Endodermal cell (in vitro differentiated cells): ENCODE results near the gene MTA1. TPM values are rescaled to one million over a fixed set of nuclear protein-coding genes. Genes with fewer than 3 reads are reported as not detected.

Experiments used
- DNase-seq: peaks from one replicate; pipeline ENCODE4 v3.0.0-alpha.2; 2017
- H3K27ac ChIP-seq: 2 replicates; pipeline ENCODE4 v1.5.1; 2013; ENCODE audit warnings: mild to moderate bottlenecking, low read depth, low read length, moderate library complexity
- H3K27me3 ChIP-seq: 2 replicates; pipeline ENCODE4 v1.6.1; 2013; ENCODE audit warnings: mild to moderate bottlenecking, low read length, moderate library complexity; ENCODE audit not compliant: insufficient read depth, control insufficient read depth, poor library complexity, severe bottlenecking
- H3K36me3 ChIP-seq: 2 replicates; pipeline ENCODE4 v1.7.0; 2013; ENCODE audit warnings: mild to moderate bottlenecking, low read length, moderate library complexity; ENCODE audit not compliant: control insufficient read depth, insufficient read depth
- H3K4me1 ChIP-seq: one replicate; pipeline ENCODE4 v1.7.0; 2013; ENCODE audit warnings: low read length; ENCODE audit not compliant: control insufficient read depth, insufficient read depth
- H3K4me3 ChIP-seq: 2 replicates; pipeline ENCODE4 v1.5.1; 2013; ENCODE audit warnings: mild to moderate bottlenecking, low read length, moderate library complexity
- H3K9ac ChIP-seq: 2 replicates; pipeline ENCODE4 v1.6.1; 2013; ENCODE audit warnings: mild to moderate bottlenecking, low read length, moderate library complexity; ENCODE audit not compliant: poor library complexity, severe bottlenecking; ENCODE audit errors: extremely low read depth
- H3K9me3 ChIP-seq: 2 replicates; pipeline ENCODE4 v1.6.1; 2013; ENCODE audit warnings: mild to moderate bottlenecking, low read length, moderate library complexity; ENCODE audit not compliant: control insufficient read depth
- H3K27ac Mint-ChIP-seq: 2 replicates; pipeline ENCODE4 v1.8.0; 2020; ENCODE audit warnings: mixed read lengths
- H3K27me3 Mint-ChIP-seq: 2 replicates; pipeline ENCODE4 v1.8.0; 2021; ENCODE audit warnings: mild to moderate bottlenecking, mixed read lengths; ENCODE audit not compliant: insufficient read depth
- H3K36me3 Mint-ChIP-seq: 2 replicates; pipeline ENCODE4 v1.8.0; 2020; ENCODE audit warnings: low read depth, mixed read lengths
- H3K4me1 Mint-ChIP-seq: 2 replicates; pipeline ENCODE4 v1.8.0; 2020; ENCODE audit warnings: mixed read lengths
- H3K4me3 Mint-ChIP-seq: 2 replicates; pipeline ENCODE4 v1.8.0; 2020; ENCODE audit warnings: mild to moderate bottlenecking, moderate library complexity, mixed read lengths
- H3K9me3 Mint-ChIP-seq: 2 replicates; pipeline ENCODE4 v1.8.0; 2020; ENCODE audit warnings: mild to moderate bottlenecking, mixed read lengths
- CTCF ChIP-seq: fragments of 200-600 bp; sonication (generic); conservative IDR thresholded peaks from 2 replicates; pipeline ENCODE4 v1.5.0; 2021; ENCODE audit warnings: antibody characterized with exemption, mild to moderate bottlenecking
- WGBS, 2 experiments: methylation state at CpG; one replicate each; pipeline versions ENCODE4 v1.1.5 to v1.1.7; 2013; ENCODE audit warnings: missing lambda C conversion rate in 2 of 2, mixed read lengths in 1 of 2; ENCODE audit not compliant: insufficient coverage in 1 of 2, insufficient read length in 1 of 2; 5-methylcytosine and 5-hydroxymethylcytosine counted together
- total RNA-seq, 2 donors: library from RNA; stranded (reverse); fragmentation: NEBNext Ultra II Directional in 1 of 2; extraction: Animal tissue kit (Norgen Biotek cat#: 25700) in 1 of 2; gene quantifications; 2 replicates in 1 of 2; 3 replicates in 1 of 2; pipeline ENCODE4 v1.2.1, GENCODE V29; 2021

MTA1 gene
- total RNA-seq, 2 donors from 2014 or later = 245 to 246 TPM

GRCh38 chr14:105465209-105466031 lies 45.8 kb downstream of the MTA1 start:
- no peak overlapping the region for H3K4me3 ChIP-seq
- H3K27me3 ChIP-seq = no peaks in the 10 kb centered on the region
- H3K4me3 Mint-ChIP-seq = no peak overlapping the region
- DNase-seq = peak; percentile 85
- no peak overlapping the region for H3K27ac Mint-ChIP-seq
- no peak overlapping the region for H3K27ac ChIP-seq
- peaks cover 25% of the 10 kb centered on the region for H3K36me3 ChIP-seq
- H3K27me3 Mint-ChIP-seq = no peaks in the 10 kb centered on the region
- no peaks in the 10 kb centered on the region for H3K9me3 ChIP-seq
- no peak for TF ChIP-seq CTCF
- no peaks in the 10 kb centered on the region for H3K9me3 Mint-ChIP-seq
- peaks cover 33% of the 10 kb centered on the region for H3K36me3 Mint-ChIP-seq
- H3K9ac ChIP-seq = no peak overlapping the region
- no peaks in the 10 kb centered on the region for H3K4me1 ChIP-seq
- no peaks in the 10 kb centered on the region for H3K4me1 Mint-ChIP-seq
- 84 to 90% methylated on average over 15 to 20 of the region's 20 CpGs for WGBS, 2 experiments

GRCh38 chr14:105466531-105467248 lies 47.1 kb downstream of the MTA1 start:
- WGBS, 2 experiments = 94 to 98% methylated on average over 37 to 53 of the region's 53 CpGs

More at GRCh38 chr14:105466531-105467248, 47.1 kb downstream of the MTA1 start:
- Mint-ChIP-seq H3K27me3 (no peaks in the 10 kb centered on the region), H3K36me3 (peaks cover 22% of the 10 kb centered on the region), H3K4me1 (no peaks in the 10 kb centered on the region), H3K9me3 (no peaks in the 10 kb centered on the region), H3K27ac (no peak overlapping the region), H3K4me3 (no peak overlapping the region)
- no peak for DNase-seq
- no peak overlapping the region for H3K27ac ChIP-seq
- H3K9me3 ChIP-seq = no peaks in the 10 kb centered on the region
- H3K36me3 ChIP-seq = peaks cover 17% of the 10 kb centered on the region
- no peaks in the 10 kb centered on the region for H3K27me3 ChIP-seq
- TF ChIP-seq CTCF = no peak
- H3K9ac ChIP-seq = no peak overlapping the region
- no peak overlapping the region for H3K4me3 ChIP-seq
- no peaks in the 10 kb centered on the region for H3K4me1 ChIP-seq
